Measurements from ENCODE around the gene KCND3.

Gene KCND3

GRCh38 chr1:111989531-111990025 lies at the start of gene KCND3:
KCND3 (minus strand) TSS chr1:111989668.
- DNase-seq, result no peak

DNA sequence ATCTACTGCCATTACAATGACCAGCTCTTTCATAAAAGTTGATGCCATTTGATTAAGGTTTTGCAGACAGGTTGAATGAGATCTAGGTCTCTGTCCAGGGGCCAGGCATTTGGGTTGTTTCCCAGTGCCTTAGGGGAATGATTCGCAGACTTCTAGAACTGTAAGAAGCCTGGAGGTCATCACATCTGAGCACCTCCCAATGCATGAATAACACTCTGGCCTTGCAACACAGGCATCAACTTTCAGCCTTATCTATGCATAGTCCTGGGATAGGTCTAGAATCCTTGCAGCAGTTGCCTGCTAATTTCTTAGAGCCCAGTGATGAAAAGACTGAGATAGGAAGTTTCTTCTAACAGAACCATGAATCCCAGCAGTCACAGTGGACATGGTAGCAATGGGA lies 44.8 kb upstream of the KCND3 start:
- DNase-seq, result no peak

DNA sequence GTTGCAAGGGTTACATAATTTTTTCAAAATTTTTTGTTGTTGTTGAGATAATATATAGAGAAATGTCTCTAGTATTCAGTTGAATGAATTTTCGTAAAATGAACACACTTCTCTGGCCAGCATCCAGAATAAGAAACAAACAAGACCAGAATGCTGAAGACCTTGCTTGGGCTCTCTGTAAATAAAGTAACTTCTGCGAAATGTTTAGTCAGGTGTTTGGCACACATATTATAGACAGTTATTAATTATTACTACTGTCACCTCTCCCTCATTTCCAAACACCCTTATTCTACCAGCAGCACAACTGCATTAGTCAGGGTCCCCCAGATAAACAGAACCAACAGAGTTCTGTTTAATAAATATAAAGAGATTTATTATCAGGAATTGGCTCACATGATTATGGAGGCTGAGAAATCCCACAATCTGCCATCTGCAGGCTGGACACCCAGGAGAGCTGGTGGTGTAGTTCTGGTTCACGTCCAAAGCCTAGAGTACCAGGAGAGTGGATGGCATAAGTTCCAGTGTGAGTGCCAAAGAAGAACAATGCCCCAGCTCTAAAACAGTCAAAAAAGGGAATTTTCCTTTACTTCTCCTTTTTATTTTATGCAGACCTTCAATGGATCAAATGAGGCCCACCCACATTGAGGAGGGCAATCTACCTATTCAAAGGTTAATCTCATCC lies 44.1 kb upstream of the KCND3 start:
- no peak for DNase-seq

- no peak for DNase-seq
Observed at GRCh38 chr1:112030157-112030556, 40.7 kb upstream of the KCND3 start.

DNA sequence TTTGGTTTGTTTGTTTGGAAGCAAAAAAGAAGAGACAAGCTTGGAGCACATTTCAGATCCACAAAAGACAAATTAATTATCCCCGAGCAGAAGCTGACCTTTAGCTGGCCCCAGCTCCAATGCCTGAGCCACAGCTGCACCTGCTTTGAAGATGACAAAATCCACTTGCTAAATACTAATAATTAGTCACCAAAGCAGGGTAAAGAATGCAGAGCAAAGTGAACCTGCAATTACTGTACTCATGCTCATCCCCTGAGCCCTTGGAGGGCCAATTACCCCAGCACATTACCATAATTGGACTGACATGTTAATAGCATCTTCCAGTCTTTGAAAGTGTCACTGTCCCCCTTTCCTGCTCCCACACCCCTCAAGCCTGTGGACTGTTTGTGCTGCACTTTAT lies 38.2 kb upstream of the KCND3 start:
- DNase-seq, result no peak

DNA sequence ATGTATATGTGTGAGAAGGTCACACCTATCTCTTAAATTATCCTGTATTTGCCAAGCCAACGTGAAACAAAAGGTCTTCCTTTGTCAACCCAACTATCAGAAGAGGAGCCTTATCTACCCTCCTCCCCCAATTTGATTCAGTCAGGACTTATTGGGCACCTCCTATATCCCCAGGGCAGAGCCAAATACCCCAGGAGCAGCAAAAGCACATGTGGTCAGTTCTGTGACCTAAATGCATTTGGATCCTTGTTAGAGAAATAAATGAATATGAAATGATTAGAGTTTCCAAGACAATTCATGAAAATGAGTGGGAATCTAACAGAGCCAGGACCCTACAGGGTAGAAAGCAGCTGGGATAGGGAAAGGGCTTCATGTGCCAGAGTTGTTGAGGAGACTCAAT lies 37.0 kb upstream of the KCND3 start:
- no peak for DNase-seq

- DNase-seq, result no peak
Observed at GRCh38 chr1:112026016-112026415, 36.5 kb upstream of the KCND3 start.

- no peak for DNase-seq
Observed at GRCh38 chr1:112021263-112021662, 31.8 kb upstream of the KCND3 start.

DNA sequence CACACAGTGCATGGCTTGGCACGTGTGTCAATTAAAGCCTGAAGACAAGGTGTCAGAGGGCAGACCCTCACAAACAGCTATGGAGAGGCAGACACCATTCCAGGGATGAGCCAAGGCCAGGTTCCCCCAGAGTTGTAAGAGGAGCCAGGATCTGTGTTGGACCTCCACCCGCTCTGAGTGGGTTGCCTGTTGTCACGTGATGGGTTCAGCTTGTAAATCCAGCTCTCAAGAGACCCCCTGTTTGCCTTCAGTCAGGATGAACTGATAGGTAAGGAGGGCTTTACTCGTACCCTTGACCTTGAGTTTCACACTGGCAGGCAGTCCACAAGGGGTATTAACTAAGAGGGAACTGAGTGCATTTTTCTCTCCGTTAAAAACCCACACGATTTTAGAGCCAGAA lies 27.7 kb upstream of the KCND3 start:
- no peak for DNase-seq

GRCh38 chr1:112012823-112013222 lies 23.4 kb upstream of the KCND3 start:
- DNase-seq, result no peak

- DNase-seq, result no peak
Observed at GRCh38 chr1:112011202-112011601, 21.7 kb upstream of the KCND3 start.

- DNase-seq, result no peak
Observed at GRCh38 chr1:112007169-112007568, 17.7 kb upstream of the KCND3 start.

GRCh38 chr1:112006416-112007025 lies 17.1 kb upstream of the KCND3 start:
- DNase-seq, result no peak

GRCh38 chr1:112004076-112004475 lies 14.6 kb upstream of the KCND3 start:
- no peak for DNase-seq

DNA sequence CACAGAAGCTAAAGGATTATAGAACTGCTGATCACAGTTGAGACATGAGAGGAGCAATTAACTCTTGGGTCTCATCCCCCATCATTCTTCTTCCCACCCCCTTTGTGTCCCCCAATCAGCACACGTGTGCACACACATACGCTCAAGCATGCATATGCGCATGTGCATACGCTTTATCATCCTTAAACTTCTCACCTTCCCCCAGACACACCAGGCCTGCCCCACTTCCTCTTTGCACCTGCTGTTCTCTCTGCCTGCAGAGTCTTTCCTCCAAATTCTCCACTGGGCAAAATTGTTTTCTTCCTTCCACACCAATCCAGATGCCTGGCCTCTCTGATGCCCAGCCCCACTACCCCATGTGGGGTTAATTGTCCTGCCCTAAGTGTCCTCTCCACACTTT lies 13.0 kb upstream of the KCND3 start:
- DNase-seq, result no peak

- DNase-seq, result no peak
Observed at GRCh38 chr1:112001436-112001835, 12.0 kb upstream of the KCND3 start.

GRCh38 chr1:112000048-112000447 lies 10.6 kb upstream of the KCND3 start:
- DNase-seq, result no peak

DNA sequence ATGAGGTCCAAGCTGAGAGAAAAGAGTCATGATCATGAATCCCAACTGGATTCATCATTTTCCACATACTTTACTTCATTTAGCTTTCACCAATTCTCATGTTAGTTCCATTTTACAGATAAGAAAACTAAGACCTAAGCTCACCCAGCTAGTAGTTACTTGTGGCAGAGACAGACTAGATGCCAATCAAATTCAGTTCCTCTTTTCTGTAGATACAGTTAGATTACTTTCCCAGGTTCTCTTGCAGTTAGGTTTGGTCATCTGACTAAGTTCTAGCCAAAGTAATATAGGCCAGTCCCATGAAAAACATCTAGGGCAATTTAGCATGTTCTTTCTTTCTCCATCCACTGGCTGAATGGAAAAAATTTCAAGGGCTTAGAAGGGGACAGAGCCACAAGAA lies 8.9 kb upstream of the KCND3 start:
- no peak for DNase-seq

- DNase-seq, result no peak
Observed at GRCh38 chr1:111992476-111992875, 3.0 kb upstream of the KCND3 start.

- DNase-seq, result peak; percentile 70
Observed at GRCh38 chr1:111990878-111991718, 1.6 kb upstream of the KCND3 start.

DNA sequence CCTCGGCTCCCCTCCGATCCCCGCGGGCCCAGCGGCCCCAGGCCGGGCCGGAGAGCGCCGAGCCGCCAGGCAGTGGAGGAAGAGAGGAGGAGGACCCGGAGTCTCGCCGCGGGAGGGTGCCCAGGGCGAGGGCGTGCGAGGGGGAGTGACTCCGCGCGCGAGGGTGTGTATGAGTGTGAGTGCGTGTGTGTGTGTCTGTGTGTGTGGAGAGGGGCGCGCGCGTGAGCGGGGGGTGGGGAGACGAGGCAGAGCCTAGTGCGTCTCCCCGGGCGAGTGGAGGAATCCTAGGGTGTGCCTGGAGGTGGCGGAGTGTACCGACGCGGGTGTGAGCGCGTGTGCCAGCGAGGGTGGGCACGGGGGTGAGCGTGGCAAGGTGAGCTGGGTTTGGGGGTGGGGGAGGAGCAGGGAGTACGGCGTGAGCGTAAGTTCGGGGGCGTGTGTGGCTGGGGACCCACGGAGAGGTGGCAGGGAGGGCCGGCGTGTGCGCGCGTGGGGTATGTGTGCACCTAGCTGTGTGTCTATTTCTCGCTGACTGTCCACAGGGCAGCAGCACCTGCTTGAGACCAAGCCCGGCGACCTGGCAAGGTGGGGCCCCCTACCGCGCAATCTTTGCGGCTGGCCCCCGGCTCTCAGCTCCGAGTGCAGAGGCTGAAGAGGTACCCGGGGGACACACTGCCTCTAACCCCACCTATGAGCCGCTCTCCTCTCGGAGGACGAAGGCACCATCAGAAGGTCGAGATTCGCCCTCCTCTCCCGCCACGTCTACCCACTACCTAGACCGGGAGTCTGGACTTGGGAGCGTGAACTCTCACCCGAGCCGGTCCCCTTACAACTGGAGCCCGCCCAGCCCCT lies 784 bp upstream of the KCND3 start:
- no peak for DNase-seq

GRCh38 chr1:111988743-111989453 lies 570 bp downstream of the KCND3 start:
- DNase-seq, result no peak

All from DMS 273 treated with DMSO at 0.1 percent for 48 hours (cell line).